ENCODE data around the gene AP2B1. TPM values are rescaled to one million over a fixed set of nuclear protein-coding genes. Genes with fewer than 3 reads are reported as not detected.

The AP2B1 gene
- total and polyA plus RNA-seq, 8 donors: 21.6 to 171 (median 57.2) TPM

DNA sequence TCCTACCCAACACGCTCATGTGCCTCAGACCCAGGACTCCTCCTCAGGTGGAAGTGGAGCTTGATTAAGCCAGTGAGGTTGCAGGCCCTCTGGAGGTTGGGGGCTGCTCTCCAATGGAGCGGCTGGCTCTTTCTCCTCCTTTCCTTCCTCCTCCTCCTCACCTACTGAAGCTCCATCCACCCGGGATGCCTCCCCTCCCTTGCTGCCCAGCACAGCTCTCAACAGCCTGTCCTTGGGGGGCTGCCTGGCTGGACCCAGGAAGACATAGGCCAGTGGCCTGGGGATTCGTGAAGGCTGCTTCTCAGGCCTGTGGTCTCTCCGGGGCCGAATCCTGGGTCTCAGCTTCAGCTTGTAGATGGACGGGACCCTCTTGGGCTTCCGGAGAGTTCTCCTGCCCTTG is 157.7 kb downstream of the AP2B1 start:
- DNase-seq: no peak
- intact Hi-C loops (cut with DNase I; ENCODE audit: low total_unique reads): no loop called here
- 76 to 84% (median 79%) methylated on average over 7 to 8 of the region's 8 CpGs for WGBS, 5 donors
- Histone ChIP-seq H3K27me3 (peaks cover 10 to 97% (median 40%) of the 10 kb centered on the region in 3 donors), H3K4me3 (no peak overlapping the region), H3K27ac (no peak overlapping the region), H3K4me1 (peaks cover 6 to 33% (median 25%) of the 10 kb centered on the region in 4 donors), H3K36me3 (no peaks in the 10 kb centered on the region), H3K9me3 (no peaks in the 10 kb centered on the region)
- TF ChIP-seq POLR2AphosphoS5 (IDR thresholded peaks at IDR 0.05): no peak

DNA sequence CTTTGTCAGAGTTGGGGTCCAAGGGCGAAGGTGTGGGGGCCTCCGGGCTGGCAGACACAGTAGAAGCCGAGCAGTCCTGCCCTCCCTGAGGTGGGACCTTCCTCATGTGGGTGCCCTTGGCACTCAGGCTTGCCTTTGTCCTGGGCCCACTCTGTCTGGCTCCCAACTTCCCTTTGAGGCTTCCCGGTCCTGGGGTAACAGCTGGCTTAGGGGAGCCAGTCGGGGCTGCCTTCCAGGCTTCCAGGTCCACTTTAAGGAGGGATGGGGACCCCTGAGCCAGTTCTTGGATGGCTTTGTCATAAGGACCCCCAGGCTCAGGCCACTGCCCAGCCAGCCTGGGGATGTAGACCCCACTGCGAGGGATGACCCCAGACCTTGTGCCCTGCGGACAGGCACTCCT is 158.1 kb downstream of the AP2B1 start:
- Histone ChIP-seq H3K9me3 (no peaks in the 10 kb centered on the region), H3K36me3 (no peaks in the 10 kb centered on the region), H3K27me3 (peaks cover 11 to 97% (median 45%) of the 10 kb centered on the region in 3 donors), H3K4me3 (no peak overlapping the region), H3K27ac (no peak overlapping the region), H3K4me1 (peaks cover 10 to 37% (median 30%) of the 10 kb centered on the region in 4 donors)
- no peak for DNase-seq
- no peak for TF ChIP-seq POLR2A (IDR thresholded peaks at IDR 0.05)
- no peak for TF ChIP-seq POLR2AphosphoS5 (IDR thresholded peaks at IDR 0.05)
- TF ChIP-seq, protein P1, sequence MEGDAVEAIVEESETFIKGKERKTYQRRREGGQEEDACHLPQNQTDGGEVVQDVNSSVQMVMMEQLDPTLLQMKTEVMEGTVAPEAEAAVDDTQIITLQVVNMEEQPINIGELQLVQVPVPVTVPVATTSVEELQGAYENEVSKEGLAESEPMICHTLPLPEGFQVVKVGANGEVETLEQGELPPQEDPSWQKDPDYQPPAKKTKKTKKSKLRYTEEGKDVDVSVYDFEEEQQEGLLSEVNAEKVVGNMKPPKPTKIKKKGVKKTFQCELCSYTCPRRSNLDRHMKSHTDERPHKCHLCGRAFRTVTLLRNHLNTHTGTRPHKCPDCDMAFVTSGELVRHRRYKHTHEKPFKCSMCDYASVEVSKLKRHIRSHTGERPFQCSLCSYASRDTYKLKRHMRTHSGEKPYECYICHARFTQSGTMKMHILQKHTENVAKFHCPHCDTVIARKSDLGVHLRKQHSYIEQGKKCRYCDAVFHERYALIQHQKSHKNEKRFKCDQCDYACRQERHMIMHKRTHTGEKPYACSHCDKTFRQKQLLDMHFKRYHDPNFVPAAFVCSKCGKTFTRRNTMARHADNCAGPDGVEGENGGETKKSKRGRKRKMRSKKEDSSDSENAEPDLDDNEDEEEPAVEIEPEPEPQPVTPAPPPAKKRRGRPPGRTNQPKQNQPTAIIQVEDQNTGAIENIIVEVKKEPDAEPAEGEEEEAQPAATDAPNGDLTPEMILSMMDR (IDR thresholded peaks at IDR 0.05): no peak
- no peak for TF ChIP-seq EP300 (IDR thresholded peaks at IDR 0.05)
- 83 to 90% (median 87%) methylated on average over 3 to 7 of the region's 7 CpGs for WGBS, 5 donors
- intact Hi-C loops (cut with DNase I; ENCODE audit: low total_unique reads): no loop called here

DNA sequence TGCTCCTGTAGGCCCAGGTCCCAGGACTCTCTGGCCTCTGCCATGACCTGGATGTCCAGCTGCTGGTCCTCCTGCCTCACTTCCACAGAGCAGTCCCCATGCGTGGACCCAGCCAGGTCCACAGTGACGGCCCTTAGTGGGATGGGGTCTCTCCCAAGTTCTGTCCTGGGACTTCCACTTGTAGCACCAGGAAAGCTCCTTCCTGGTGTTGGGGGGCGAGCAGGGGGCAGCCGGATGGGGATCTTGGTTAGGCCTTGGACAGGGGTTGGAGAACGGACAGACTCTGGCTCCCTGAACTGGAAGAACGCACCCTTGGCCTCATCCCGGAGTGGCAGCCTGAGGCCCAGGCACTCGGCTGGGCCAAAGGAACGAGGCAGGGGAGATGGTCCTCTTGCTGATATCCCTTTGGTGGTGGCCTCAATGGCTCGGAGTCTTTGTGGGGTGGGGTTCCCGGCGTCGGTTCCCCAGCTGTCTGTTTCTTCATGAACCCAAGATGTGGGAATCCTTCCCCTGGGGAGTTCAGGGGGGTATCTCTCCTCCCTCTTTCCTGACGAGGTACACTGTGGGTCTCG is 158.7 kb downstream of the AP2B1 start:
- WGBS, 5 donors: 80 to 89% (median 84%) methylated on average over 6 to 15 of the region's 15 CpGs
- H3K27me3 ChIP-seq: peaks cover 11 to 97% (median 46%) of the 10 kb centered on the region in 3 donors

DNA sequence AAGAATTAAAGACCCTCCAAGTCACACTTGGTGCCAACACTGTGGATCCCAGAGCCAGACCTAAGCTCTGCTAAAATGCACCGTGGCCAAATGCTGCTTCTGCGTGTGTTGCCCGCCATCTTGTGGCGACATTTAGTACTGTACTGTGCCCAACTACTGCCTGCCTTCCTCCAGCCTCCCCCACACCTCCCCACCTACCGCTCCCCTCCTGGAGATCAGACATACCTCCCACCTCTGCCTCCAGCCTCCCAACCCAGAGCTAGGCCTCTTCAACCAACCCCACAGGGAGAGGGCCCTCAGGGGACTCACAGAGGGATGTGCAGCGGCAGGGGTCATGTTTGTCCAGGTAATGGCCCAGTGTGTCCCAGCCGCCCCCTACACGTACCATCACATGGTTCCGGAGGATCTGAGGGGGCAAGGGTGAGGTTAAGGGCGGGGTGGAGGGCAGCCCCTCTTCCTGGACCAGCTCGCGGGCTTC is 160.5 kb downstream of the AP2B1 start:
- Histone ChIP-seq H3K36me3 (no peaks in the 10 kb centered on the region), H3K9me3 (no peaks in the 10 kb centered on the region), H3K4me3 (no peak overlapping the region), H3K27me3 (peaks cover 7 to 95% (median 28%) of the 10 kb centered on the region in 3 donors), H3K4me1 (peaks cover 6 to 33% (median 27%) of the 10 kb centered on the region in 4 donors), H3K27ac (no peak overlapping the region)
- TF ChIP-seq, protein P1 (IDR thresholded peaks at IDR 0.05): peak in 5 of 7 experiments; percentile 78 to 96 (median 91)
- no peak for TF ChIP-seq POLR2A (IDR thresholded peaks at IDR 0.05)
- TF ChIP-seq EP300 (IDR thresholded peaks at IDR 0.05): no peak
- TF ChIP-seq POLR2AphosphoS5 (IDR thresholded peaks at IDR 0.05): peak in 1 of 3 donors; percentile 49
- intact Hi-C loops (cut with DNase I; ENCODE audit: low total_unique reads): no loop called here
- peak; percentile 85 to 92 for DNase-seq
- WGBS, 5 donors: 10 to 30% (median 26%) methylated on average over 7 to 12 of the region's 12 CpGs

More for the DNA sequence above, 158.7 kb downstream of the AP2B1 start:
- Histone ChIP-seq H3K4me3 (no peak overlapping the region), H3K9me3 (no peaks in the 10 kb centered on the region), H3K4me1 (peaks cover 11 to 38% (median 31%) of the 10 kb centered on the region in 4 donors), H3K36me3 (no peaks in the 10 kb centered on the region), H3K27ac (no peak overlapping the region)
- TF ChIP-seq POLR2AphosphoS5 (IDR thresholded peaks at IDR 0.05) (no peak), EP300 (IDR thresholded peaks at IDR 0.05) (no peak), POLR2A (IDR thresholded peaks at IDR 0.05) (no peak)
- TF ChIP-seq, protein P1 (IDR thresholded peaks at IDR 0.05): no peak
- DNase-seq: no peak
- intact Hi-C loops (cut with DNase I; ENCODE audit: low total_unique reads): no loop called here

GRCh38 chr17:35748341-35748841 is 161.3 kb downstream of the AP2B1 start:
- TF ChIP-seq EP300 (IDR thresholded peaks at IDR 0.05): no peak
- no peak for TF ChIP-seq POLR2A (IDR thresholded peaks at IDR 0.05)
- TF ChIP-seq, protein P1 (IDR thresholded peaks at IDR 0.05): no peak
- TF ChIP-seq POLR2AphosphoS5 (IDR thresholded peaks at IDR 0.05): no peak
- DNase-seq: peak in 1 of 2 donors; percentile 88
- intact Hi-C loops (cut with DNase I; ENCODE audit: low total_unique reads): no loop called here
- peaks cover 7 to 91% (median 20%) of the 10 kb centered on the region in 3 donors for H3K27me3 ChIP-seq
- WGBS, 5 donors: 12 to 29% (median 17%) methylated on average over 1 to 4 of the region's 4 CpGs
- H3K36me3 ChIP-seq: no peaks in the 10 kb centered on the region
- H3K4me3 ChIP-seq: no peak overlapping the region
- H3K9me3 ChIP-seq: no peaks in the 10 kb centered on the region
- H3K27ac ChIP-seq: peak overlapping the region in 2 of 5 donors; percentile 5 to 13
- H3K4me1 ChIP-seq: peaks cover 6 to 39% (median 34%) of the 10 kb centered on the region in 4 donors

Data from stomach (tissue), 9 donors.